ENCODE data around the gene NEURL3.

- TF ChIP-seq CTCF (IDR thresholded peaks at IDR 0.05), result no peak
- no peak for TF ChIP-seq POLR2A (IDR thresholded peaks at IDR 0.05)
Observed at GRCh38 chr2:96552315-96553175, 47.4 kb upstream of the NEURL3 start.

Data from esophagus squamous epithelium (tissue), 4 donors.